NCI-H460 (cell line): ENCODE results near the gene PUDP. TPM values are rescaled to one million over a fixed set of nuclear protein-coding genes. Genes with fewer than 3 reads are reported as not detected.
"Not testable (repeated sequence)": the region's sequence is repeated elsewhere in the genome, so short reads cannot be mapped to it uniquely, and the experiment has no call there.

ENCODE experiments used
- DNase-seq: peaks from one replicate; pipeline ENCODE4 v3.0.0-alpha.2; 2016; ENCODE audit warnings: low read depth; ENCODE audit errors: extremely low read depth
- small RNA-seq, 2 experiments: library from RNA; depleted of rRNA; stranded (forward); fragments of <200 nt; gene quantifications; one replicate each; pipeline ENCODE3, GENCODE V24; 2014
- total RNA-seq: library from RNA; depleted of rRNA; stranded (reverse); fragments of >200 nt; shearing (Covaris generic); gene quantifications from 2 replicates; pipeline ENCODE4 v1.2.3, GENCODE V29; 2014; rRNA removed

The PUDP gene
- total RNA-seq, 1 experiment from 2014 or later: 9.8 TPM

GRCh38 chrX:7050271-7050670, 97.7 kb downstream of the PUDP start:
- DNase-seq: no peak

GRCh38 chrX:7047951-7048350, 100.0 kb downstream of the PUDP start:
- DNase-seq: no peak

GRCh38 chrX:7045238-7045955, 102.6 kb downstream of the PUDP start:
- DNase-seq: no peak

- not testable (repeated sequence) for DNase-seq
These were observed 104.0 kb downstream of the PUDP start for GRCh38 chrX:7043796-7044433.

GRCh38 chrX:7028246-7028645, 119.7 kb downstream of the PUDP start:
- DNase-seq: no peak

- DNase-seq: no peak
These were observed 120.9 kb downstream of the PUDP start for GRCh38 chrX:7027071-7027470.

- DNase-seq: not testable (repeated sequence)
These were observed 121.6 kb downstream of the PUDP start for GRCh38 chrX:7026365-7026764.

GRCh38 chrX:7025471-7025870, 122.5 kb downstream of the PUDP start:
- DNase-seq: no peak

GRCh38 chrX:7024850-7025249, 123.1 kb downstream of the PUDP start:
- DNase-seq: no peak

GRCh38 chrX:7022996-7023395, 125.0 kb downstream of the PUDP start:
- DNase-seq: not testable (repeated sequence)

GRCh38 chrX:7021991-7022390, 126.0 kb downstream of the PUDP start:
- no peak for DNase-seq

- DNase-seq: no peak
These were observed 128.4 kb downstream of the PUDP start for GRCh38 chrX:7019555-7019954.

- DNase-seq: not testable (repeated sequence)
These were observed 135.6 kb downstream of the PUDP start for GRCh38 chrX:7012262-7012834.

- not testable (repeated sequence) for DNase-seq
These were observed 137.1 kb downstream of the PUDP start for GRCh38 chrX:7010897-7011296.

GRCh38 chrX:7007328-7007727, 140.6 kb downstream of the PUDP start:
- not testable (repeated sequence) for DNase-seq

Small RNA genes within 50 kb of the gene (small RNA-seq; reads per million reads assigned to genes)
- 0 to 0.76 reads per million in 2 experiments for gene MIR4767

Other genes with a start within 250 kb of the PUDP start
- gene STS, start 441 bp downstream of the PUDP start, total RNA-seq: 1.5 and 1.9 TPM in 2 replicates